ENCODE results near the gene AGBL2.
"Not testable (repeated sequence)": the region's sequence is repeated elsewhere in the genome, so short reads cannot be mapped to it uniquely, and the experiment has no call there.

- TF ChIP-seq, protein P1, sequence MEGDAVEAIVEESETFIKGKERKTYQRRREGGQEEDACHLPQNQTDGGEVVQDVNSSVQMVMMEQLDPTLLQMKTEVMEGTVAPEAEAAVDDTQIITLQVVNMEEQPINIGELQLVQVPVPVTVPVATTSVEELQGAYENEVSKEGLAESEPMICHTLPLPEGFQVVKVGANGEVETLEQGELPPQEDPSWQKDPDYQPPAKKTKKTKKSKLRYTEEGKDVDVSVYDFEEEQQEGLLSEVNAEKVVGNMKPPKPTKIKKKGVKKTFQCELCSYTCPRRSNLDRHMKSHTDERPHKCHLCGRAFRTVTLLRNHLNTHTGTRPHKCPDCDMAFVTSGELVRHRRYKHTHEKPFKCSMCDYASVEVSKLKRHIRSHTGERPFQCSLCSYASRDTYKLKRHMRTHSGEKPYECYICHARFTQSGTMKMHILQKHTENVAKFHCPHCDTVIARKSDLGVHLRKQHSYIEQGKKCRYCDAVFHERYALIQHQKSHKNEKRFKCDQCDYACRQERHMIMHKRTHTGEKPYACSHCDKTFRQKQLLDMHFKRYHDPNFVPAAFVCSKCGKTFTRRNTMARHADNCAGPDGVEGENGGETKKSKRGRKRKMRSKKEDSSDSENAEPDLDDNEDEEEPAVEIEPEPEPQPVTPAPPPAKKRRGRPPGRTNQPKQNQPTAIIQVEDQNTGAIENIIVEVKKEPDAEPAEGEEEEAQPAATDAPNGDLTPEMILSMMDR (IDR thresholded peaks at IDR 0.05; ENCODE audit: low read depth, low read length, poor library complexity, severe bottlenecking), result not testable (repeated sequence)
- TF ChIP-seq EZH2phosphoT487 (IDR thresholded peaks at IDR 0.05; ENCODE audit: borderline replicate concordance, low read length), result not testable (repeated sequence)
Observed at GRCh38 chr11:47742494-47742893, 27.3 kb upstream of the AGBL2 start.
